ENCODE results near the gene VSTM4. TPM values are rescaled to one million over a fixed set of nuclear protein-coding genes. Genes with fewer than 3 reads are reported as not detected.

VSTM4 gene
- total RNA-seq, 4 donors from 2014 or later: 1.8 to 4.0 (median 2.6) TPM

- peaks cover 3 to 4% of the 10 kb centered on the region in 2 donors for H3K4me1 ChIP-seq
- ATAC-seq (no peak), DNase-seq (no peak)
- H3K36me3 ChIP-seq: no peaks in the 10 kb centered on the region
- in situ Hi-C loops (cut with MboI; ENCODE audit: low sequenced_read_pairs in 4 of 4): no loop called here
- peaks cover 2 to 9% (median 3%) of the 10 kb centered on the region in 3 donors for H3K27me3 ChIP-seq
- H3K27ac ChIP-seq: no peak overlapping the region
- H3K9me3 ChIP-seq: no peaks in the 10 kb centered on the region
- intact Hi-C loops (cut with DNase I; ENCODE audit: low total_unique reads): no loop called here
- H3K4me3 ChIP-seq: no peak overlapping the region
- no peak for TF ChIP-seq POLR2A (IDR thresholded peaks at IDR 0.05)
- no peak for TF ChIP-seq CTCF (IDR thresholded peaks at IDR 0.05 in 4 of 5, conservative IDR thresholded peaks at IDR 0.05 in 1 of 5)
Observed at GRCh38 chr10:49128854-49129253, 13.5 kb upstream of the VSTM4 start.

GRCh38 chr10:49123981-49124950 is 8.9 kb upstream of the VSTM4 start:
- TF ChIP-seq POLR2A (IDR thresholded peaks at IDR 0.05) (no peak), CTCF (IDR thresholded peaks at IDR 0.05 in 4 of 5, conservative IDR thresholded peaks at IDR 0.05 in 1 of 5) (no peak)
- Histone ChIP-seq H3K27me3 (no peaks in the 10 kb centered on the region), H3K4me1 (no peaks in the 10 kb centered on the region), H3K9me3 (no peaks in the 10 kb centered on the region), H3K36me3 (no peaks in the 10 kb centered on the region), H3K4me3 (no peak overlapping the region), H3K27ac (no peak overlapping the region)
- in situ Hi-C loops (cut with MboI; ENCODE audit: low sequenced_read_pairs in 4 of 4) (no loop called here), intact Hi-C loops (cut with DNase I; ENCODE audit: low total_unique reads) (no loop called here)
- DNase-seq (no peak), ATAC-seq (no peak)

- H3K27ac ChIP-seq: no peak overlapping the region
- no peak for ATAC-seq
- H3K27me3 ChIP-seq: no peaks in the 10 kb centered on the region
- H3K36me3 ChIP-seq: no peaks in the 10 kb centered on the region
- H3K9me3 ChIP-seq: no peaks in the 10 kb centered on the region
- H3K4me3 ChIP-seq: no peak overlapping the region
- in situ Hi-C loops (cut with MboI; ENCODE audit: low sequenced_read_pairs in 4 of 4): no loop called here
- intact Hi-C loops (cut with DNase I; ENCODE audit: low total_unique reads): no loop called here
- no peaks in the 10 kb centered on the region for H3K4me1 ChIP-seq
- no peak for DNase-seq
- TF ChIP-seq CTCF (IDR thresholded peaks at IDR 0.05 in 4 of 5, conservative IDR thresholded peaks at IDR 0.05 in 1 of 5) (no peak), POLR2A (IDR thresholded peaks at IDR 0.05) (no peak)
Observed at GRCh38 chr10:49120911-49121310, 5.6 kb upstream of the VSTM4 start.

- intact Hi-C loops (cut with DNase I; ENCODE audit: low total_unique reads): loop anchor here (10.0 kb wide), 1 partner anchor 135 kb away; no protein-coding TSS in a partner anchor
Observed at GRCh38 chr10:49119746-49120145, 4.4 kb upstream of the VSTM4 start.

More at GRCh38 chr10:49119746-49120145, 4.4 kb upstream of the VSTM4 start:
- Histone ChIP-seq H3K27me3 (no peaks in the 10 kb centered on the region), H3K27ac (no peak overlapping the region), H3K36me3 (no peaks in the 10 kb centered on the region), H3K4me1 (no peaks in the 10 kb centered on the region), H3K4me3 (no peak overlapping the region), H3K9me3 (no peaks in the 10 kb centered on the region)
- DNase-seq: no peak
- no peak for ATAC-seq
- in situ Hi-C loops (cut with MboI; ENCODE audit: low sequenced_read_pairs in 4 of 4): no loop called here
- TF ChIP-seq CTCF (IDR thresholded peaks at IDR 0.05 in 4 of 5, conservative IDR thresholded peaks at IDR 0.05 in 1 of 5): no peak
- TF ChIP-seq POLR2A (IDR thresholded peaks at IDR 0.05): no peak
